HCT116 (cell line): ENCODE results near the gene ATXN1L.

Experiments used
- ATF3 ChIP-seq: IDR thresholded peaks from 2 replicates; pipeline ENCODE4 v1.6.1; 2012
- CBX3 ChIP-seq: IDR thresholded peaks from 2 replicates; pipeline ENCODE4 v1.6.1; 2012; ENCODE audit warnings: low read depth
- CTCF ChIP-seq, 3 experiments: fragments of 200-600 bp in 1 of 3; sonication (generic) in 1 of 3; IDR thresholded peaks in 2 of 3; conservative IDR thresholded peaks in 1 of 3; 2 replicates each; pipeline ENCODE4 v1.5.1; 2012 to 2017; ENCODE audit warnings: low read depth in 2 of 3, low read length in 2 of 3, antibody characterized with exemption in 1 of 3, borderline replicate concordance in 1 of 3, control low read depth in 1 of 3, mild to moderate bottlenecking in 1 of 3, mixed read lengths in 1 of 3, mixed run types in 1 of 3, moderate library complexity in 1 of 3; ENCODE audit not compliant: insufficient read depth in 1 of 3
- EZH2phosphoT487 ChIP-seq: fragments of 200-600 bp; IDR thresholded peaks from 2 replicates; pipeline ENCODE4 v1.6.1; 2018; ENCODE audit warnings: antibody characterized with exemption, borderline replicate concordance
- POLR2A ChIP-seq: IDR thresholded peaks from 2 replicates; pipeline ENCODE4 v1.7.0; 2011; ENCODE audit warnings: borderline replicate concordance; ENCODE audit not compliant: insufficient read depth, insufficient read length; ENCODE audit errors: extremely low read depth
- POLR2AphosphoS5 ChIP-seq: IDR thresholded peaks from 2 replicates; pipeline ENCODE4 v1.6.1; 2011; ENCODE audit warnings: mild to moderate bottlenecking, low read depth, low read length, moderate library complexity
- RAD21 ChIP-seq: IDR thresholded peaks from 2 replicates; pipeline ENCODE4 v1.6.1; 2012; ENCODE audit warnings: low read depth, mild to moderate bottlenecking
- REST ChIP-seq: IDR thresholded peaks from 2 replicates; pipeline ENCODE4 v1.6.1; 2012; ENCODE audit warnings: low read depth
- SIN3A ChIP-seq: IDR thresholded peaks from 2 replicates; pipeline ENCODE4 v1.6.1; 2012; ENCODE audit warnings: low read depth
- SP1 ChIP-seq: IDR thresholded peaks from 2 replicates; pipeline ENCODE4 v1.6.1; 2012; ENCODE audit warnings: low read depth
- YY1 ChIP-seq: IDR thresholded peaks from 2 replicates; pipeline ENCODE4 v1.6.1; 2011; ENCODE audit warnings: low read length, low read depth, moderate library complexity, mild to moderate bottlenecking; ENCODE audit not compliant: insufficient replicate concordance; ENCODE audit errors: extremely low read depth
- ZBTB33 ChIP-seq: IDR thresholded peaks from 2 replicates; pipeline ENCODE4 v1.6.1; 2011; ENCODE audit warnings: mild to moderate bottlenecking, low read length, moderate library complexity; ENCODE audit not compliant: insufficient replicate concordance; ENCODE audit errors: extremely low read depth
- ZFX ChIP-seq: fragments of 450-650 bp; IDR thresholded peaks from 2 replicates; pipeline ENCODE4 v1.6.1; 2017

- TF ChIP-seq RAD21 (no peak), CTCF (IDR thresholded peaks at IDR 0.05 in 2 of 3, conservative IDR thresholded peaks at IDR 0.05 in 1 of 3; ENCODE audit: borderline replicate concordance in 1 of 3, insufficient read depth in 1 of 3, low read depth in 2 of 3, low read length in 2 of 3) (no peak), YY1 (peak; percentile 83), SP1 (peak; percentile 96), POLR2AphosphoS5 (peak; percentile 95), EZH2phosphoT487 (no peak), ZFX (peak; percentile 84), REST (no peak), SIN3A (peak; percentile 83), ZBTB33 (no peak), POLR2A (peak; percentile 43), ATF3 (no peak), CBX3 (peak; percentile 69)
These were observed at the start of gene ATXN1L for GRCh38 chr16:71845639-71846430.
